HG03280 (cell line): ENCODE measurements around the gene ZNF862.

Experiments used
- ATAC-seq: cut with Tn5 transposase; IDR thresholded peaks from one replicate; pipeline ENCODE4 v1.9.1; 2021; ENCODE audit warnings: mild to moderate bottlenecking, moderate library complexity; ENCODE audit not compliant: unreplicated experiment

ZNF862 gene

GRCh38 chr7:149809215-149809614 is 29.0 kb upstream of the ZNF862 start:
- no peak for ATAC-seq

GRCh38 chr7:149811221-149811620 is 27.0 kb upstream of the ZNF862 start:
- ATAC-seq = no peak

DNA sequence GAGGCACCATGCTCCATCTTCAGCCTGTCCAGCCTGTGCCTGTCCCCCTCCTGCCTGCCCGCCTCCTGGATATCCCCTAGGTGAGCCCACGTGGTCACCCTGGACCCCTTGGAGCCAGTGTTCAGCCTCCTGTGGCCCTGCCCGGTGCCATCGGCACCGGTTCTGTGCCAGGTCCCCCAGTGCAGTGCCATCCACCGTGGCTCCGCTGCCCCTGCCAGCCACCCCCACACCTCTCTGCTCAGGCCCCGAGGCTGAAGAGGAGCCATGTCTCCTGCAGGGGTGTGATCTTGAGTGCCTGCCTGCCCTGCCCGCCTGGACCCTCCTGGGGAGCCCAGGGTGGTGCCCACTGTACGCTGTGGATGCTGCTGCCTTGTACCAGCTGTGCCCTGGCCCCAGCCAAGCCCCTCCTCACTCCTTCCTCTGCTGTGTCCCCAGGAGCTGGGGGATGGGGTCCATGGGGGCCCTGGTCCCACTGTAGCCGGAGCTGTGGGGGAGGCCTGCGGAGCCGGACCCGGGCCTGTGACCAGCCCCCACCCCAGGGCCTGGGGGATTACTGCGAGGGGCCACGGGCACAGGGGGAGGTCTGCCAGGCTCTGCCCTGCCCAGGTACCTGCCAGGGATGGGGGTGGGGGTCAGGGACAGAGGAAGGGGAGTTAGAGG is 26.2 kb upstream of the ZNF862 start:
- ATAC-seq = no peak

- no peak for ATAC-seq
Measured at GRCh38 chr7:149813254-149814035, 24.7 kb upstream of the ZNF862 start.

- no peak for ATAC-seq
Measured at GRCh38 chr7:149814494-149814893, 23.7 kb upstream of the ZNF862 start.

DNA sequence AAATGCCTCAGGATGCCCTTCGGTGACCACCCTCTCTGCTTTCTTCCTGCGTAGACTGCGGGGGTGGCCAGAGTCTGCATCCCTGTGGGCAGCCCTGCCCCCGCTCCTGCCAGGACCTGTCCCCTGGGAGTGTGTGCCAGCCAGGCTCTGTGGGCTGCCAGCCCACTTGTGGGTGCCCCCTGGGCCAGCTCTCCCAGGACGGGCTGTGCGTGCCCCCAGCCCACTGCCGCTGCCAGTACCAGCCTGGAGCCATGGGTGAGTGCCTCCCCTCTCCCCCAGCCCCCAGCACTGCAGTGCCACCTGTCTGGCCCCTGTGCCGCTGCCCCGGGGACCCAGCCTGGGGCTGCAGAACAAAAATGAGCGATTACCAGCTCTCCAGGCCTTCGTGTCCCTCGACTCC is 23.1 kb upstream of the ZNF862 start:
- ATAC-seq = no peak

- ATAC-seq = no peak
Measured at GRCh38 chr7:149815661-149816266, 22.4 kb upstream of the ZNF862 start.

- no peak for ATAC-seq
Measured at GRCh38 chr7:149816267-149816751, 21.9 kb upstream of the ZNF862 start.

GRCh38 chr7:149816794-149817193 is 21.4 kb upstream of the ZNF862 start:
- no peak for ATAC-seq

DNA sequence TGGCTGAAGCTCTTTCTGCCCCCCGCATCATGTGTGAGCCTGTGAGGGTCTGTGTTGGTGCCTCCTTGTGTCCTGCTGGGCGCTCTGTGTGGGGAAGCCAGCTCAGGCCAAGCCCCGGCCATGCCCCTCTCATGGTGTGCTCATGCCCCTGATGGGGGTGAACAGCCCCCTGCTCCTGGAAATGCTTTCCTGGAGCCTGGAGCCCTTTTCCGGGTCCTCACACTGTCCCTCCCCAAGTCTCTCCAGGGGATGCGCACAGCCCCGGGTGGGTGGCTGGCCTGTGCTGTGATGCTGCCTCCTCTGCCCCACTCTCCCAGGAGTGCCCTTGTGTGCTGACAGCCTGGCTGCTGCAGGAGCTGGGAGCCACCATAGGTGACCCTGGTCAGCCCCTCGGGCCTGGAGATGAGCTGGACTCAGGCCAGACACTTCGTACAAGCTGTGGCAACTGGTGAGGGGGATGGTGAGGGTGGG is 20.8 kb upstream of the ZNF862 start:
- no peak for ATAC-seq

- ATAC-seq = no peak
Measured at GRCh38 chr7:149817836-149818535, 20.2 kb upstream of the ZNF862 start.

DNA sequence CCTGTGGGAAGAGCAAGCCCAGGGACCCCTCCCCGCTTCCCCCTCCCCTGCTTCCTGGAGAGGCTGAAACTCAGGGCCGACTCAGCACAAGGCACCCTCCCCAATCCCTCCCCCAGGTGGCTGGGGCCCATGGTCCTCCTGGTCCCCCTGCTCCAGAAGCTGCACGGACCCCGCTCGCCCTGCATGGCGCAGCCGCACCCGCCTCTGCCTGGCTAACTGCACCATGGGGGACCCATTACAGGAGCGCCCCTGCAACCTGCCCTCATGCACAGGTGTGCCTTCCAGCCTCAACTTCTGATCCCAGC is 19.7 kb upstream of the ZNF862 start:
- ATAC-seq = no peak

GRCh38 chr7:149819141-149819960 is 18.8 kb upstream of the ZNF862 start:
- ATAC-seq = no peak

DNA sequence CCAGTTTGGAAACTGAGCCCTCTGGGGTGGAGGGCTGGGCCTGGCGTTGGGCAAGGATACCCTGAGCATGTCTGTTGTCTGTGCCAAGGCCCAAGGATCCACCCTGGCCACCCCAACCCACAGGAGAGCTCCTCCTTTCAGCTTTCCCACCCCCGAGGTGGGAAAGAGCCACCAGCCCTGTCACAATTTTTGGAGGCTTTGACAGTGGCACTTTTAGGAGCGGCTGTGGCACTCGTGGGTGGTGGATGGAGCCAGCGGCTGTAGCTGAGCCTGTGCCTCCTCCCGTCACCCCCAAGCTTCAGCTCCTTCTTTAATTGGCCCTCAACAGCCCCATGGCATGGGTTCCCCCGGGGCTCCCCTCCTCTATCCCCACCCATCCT is 18.2 kb upstream of the ZNF862 start:
- ATAC-seq = no peak

DNA sequence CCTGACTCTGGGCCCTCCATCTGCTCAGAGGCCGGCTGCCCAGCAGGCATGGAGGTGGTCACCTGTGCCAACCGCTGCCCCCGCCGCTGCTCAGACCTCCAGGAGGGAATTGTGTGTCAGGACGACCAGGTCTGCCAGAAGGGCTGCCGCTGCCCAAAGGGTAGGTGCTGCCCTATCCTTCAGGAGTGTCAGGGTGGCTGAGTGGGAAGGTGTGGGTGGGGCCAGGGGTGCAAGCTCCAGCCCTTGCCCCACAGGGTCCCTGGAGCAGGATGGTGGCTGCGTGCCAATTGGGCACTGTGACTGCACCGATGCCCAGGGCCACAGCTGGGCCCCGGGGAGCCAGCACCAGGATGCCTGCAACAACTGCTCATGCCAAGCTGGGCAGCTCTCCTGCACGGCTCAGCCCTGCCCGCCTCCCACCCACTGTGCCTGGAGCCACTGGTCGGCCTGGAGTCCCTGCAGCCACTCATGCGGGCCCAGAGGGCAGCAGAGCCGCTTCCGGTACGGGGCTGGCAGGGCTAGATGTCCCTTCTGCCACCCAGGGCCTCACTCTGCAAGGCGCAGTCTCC is 17.5 kb upstream of the ZNF862 start:
- no peak for ATAC-seq

DNA sequence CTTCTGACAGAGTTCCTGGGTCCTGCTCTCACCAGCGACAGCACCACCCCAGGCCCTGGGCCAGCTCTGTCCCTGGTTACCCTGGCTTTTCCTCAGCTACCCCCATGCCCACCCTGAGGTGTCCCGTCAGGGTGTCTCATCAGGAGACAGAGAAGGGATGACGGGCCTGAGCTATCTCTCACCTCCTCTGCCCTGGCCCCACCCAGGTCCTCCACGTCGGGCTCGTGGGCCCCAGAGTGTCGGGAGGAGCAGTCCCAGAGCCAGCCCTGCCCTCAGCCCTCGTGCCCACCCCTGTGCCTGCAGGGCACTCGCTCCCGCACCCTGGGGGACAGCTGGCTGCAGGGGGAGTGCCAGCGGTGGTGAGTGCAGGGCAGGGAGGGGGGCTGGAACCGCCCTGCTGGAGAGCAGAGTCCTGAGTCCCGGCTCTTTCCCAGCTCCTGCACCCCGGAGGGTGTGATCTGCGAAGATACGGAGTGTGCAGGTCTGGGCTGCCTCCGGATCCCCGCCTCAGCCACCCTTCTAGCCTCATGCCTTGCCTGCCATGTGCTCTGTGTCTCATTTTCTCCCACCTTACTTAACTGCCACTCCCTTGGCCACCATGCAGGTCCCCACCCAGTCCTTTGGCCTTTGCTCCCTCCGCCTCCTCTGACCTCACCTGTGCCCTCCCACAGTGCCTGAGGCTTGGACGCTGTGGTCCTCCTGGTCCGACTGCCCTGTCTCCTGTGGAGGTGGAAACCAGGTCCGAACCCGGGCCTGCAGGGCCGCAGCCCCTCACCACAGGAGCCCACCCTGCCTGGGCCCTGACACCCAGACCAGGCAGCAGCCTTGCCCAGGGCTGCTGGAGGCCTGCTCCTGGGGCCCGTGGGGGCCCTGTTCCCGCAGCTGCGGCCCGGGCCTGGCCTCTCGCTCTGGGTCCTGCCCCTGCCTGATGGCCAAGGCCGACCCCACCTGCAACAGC is 16.7 kb upstream of the ZNF862 start:
- ATAC-seq = no peak

DNA sequence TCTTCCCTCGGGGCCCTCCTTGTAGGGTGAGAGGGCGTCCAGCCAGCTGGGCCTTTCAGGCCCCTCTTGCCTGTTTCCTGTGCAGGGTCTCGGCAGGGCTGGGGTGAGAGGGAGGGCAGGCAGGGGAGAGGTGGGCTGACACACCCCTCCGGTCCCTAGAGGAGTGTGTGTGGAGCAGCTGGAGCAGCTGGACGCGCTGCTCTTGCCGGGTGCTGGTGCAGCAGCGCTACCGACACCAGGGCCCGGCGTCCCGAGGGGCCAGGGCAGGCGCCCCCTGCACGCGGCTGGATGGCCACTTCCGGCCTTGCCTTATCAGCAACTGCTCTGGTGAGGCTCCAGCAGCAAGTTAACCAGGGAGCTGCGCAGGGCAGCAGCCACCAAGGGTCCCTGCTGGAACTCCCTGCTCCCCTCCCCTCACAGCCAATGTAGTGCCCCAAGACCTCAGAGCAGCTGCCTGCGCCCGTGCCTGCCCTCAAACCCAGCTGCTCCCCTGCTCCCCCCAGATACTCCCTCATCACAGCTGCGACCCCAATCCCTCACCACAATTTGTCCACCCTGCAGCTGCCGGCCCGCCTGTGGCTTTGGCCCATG is 15.7 kb upstream of the ZNF862 start:
- ATAC-seq = no peak

DNA sequence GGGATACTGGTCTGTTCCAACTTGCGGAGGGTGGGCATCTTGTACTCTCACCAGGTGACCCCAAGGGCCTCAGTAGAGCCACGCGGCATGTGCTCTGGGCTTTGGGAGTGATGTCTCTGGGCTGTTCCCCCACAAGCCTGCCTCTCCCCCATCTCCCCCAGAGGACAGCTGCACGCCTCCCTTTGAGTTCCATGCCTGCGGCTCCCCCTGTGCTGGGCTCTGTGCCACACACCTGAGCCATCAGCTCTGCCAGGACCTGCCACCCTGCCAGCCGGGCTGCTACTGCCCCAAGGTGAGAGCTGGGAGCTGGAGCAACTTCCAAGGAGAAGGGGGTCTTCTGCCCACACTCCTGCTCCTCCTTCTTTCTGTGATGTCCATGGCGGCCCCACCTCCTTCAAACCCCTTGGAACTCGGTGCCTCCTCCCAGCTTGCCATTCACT is 15.0 kb upstream of the ZNF862 start:
- no peak for ATAC-seq
